Cardiac muscle cell (in vitro differentiated cells and primary cell): ENCODE data around the gene SLC9A9. TPM values are rescaled to one million over a fixed set of nuclear protein-coding genes. Genes with fewer than 3 reads are reported as not detected.

Experiments
- DNase-seq, 2 donors: peaks; one replicate each; pipeline versions ENCODE4 v3.0.0 to v3.0.0-alpha.2; 2010 to 2017; ENCODE audit warnings: low read depth in 1 of 2, low spot score in 1 of 2
- H3K27ac ChIP-seq: fragments of 200-600 bp; sonication (generic); 2 replicates; pipeline ENCODE4 v1.5.1; 2016
- H3K27me3 ChIP-seq: fragments of 200-600 bp; sonication (generic); 2 replicates; pipeline ENCODE4 v1.6.0; 2016; ENCODE audit warnings: control low read depth
- H3K36me3 ChIP-seq: fragments of 200-600 bp; sonication (generic); 2 replicates; pipeline ENCODE4 v1.5.1; 2016; ENCODE audit warnings: control low read depth
- H3K4me1 ChIP-seq: fragments of 200-600 bp; sonication (generic); 2 replicates; pipeline ENCODE4 v1.8.1; 2017; ENCODE audit warnings: low read depth, mild to moderate bottlenecking, mixed run types
- H3K4me3 ChIP-seq: fragments of 200-600 bp; sonication (generic); 2 replicates; pipeline ENCODE4 v1.5.1; 2016; ENCODE audit warnings: mild to moderate bottlenecking
- H3K9me3 ChIP-seq: fragments of 200-600 bp; sonication (generic); 2 replicates; pipeline ENCODE4 v1.5.1; 2017; ENCODE audit warnings: low read depth, mild to moderate bottlenecking, control low read depth
- polyA plus RNA-seq: library from polyadenylated mRNA; unstranded; fragments of >200 nt; fragmentation: Nextera tagmentation; extraction: Ambion mirVana; gene quantifications from 2 replicates; pipeline ENCODE4 v1.2.1, GENCODE V29; 2016
- total RNA-seq: library from RNA; depleted of rRNA; stranded (reverse); fragments of >200 nt; gene quantifications from 2 replicates; pipeline ENCODE4 v1.2.3, GENCODE V29; 2016
- TF ChIP-seq, protein P1 (sequence below): IDR thresholded peaks from 2 replicates; pipeline ENCODE4 v1.5.1; 2012; ENCODE audit warnings: low read depth, mild to moderate bottlenecking, low read length

SLC9A9 gene
- total and polyA plus RNA-seq, 2 experiments from 2014 or later: 0.73 to 1.5 TPM

DNA sequence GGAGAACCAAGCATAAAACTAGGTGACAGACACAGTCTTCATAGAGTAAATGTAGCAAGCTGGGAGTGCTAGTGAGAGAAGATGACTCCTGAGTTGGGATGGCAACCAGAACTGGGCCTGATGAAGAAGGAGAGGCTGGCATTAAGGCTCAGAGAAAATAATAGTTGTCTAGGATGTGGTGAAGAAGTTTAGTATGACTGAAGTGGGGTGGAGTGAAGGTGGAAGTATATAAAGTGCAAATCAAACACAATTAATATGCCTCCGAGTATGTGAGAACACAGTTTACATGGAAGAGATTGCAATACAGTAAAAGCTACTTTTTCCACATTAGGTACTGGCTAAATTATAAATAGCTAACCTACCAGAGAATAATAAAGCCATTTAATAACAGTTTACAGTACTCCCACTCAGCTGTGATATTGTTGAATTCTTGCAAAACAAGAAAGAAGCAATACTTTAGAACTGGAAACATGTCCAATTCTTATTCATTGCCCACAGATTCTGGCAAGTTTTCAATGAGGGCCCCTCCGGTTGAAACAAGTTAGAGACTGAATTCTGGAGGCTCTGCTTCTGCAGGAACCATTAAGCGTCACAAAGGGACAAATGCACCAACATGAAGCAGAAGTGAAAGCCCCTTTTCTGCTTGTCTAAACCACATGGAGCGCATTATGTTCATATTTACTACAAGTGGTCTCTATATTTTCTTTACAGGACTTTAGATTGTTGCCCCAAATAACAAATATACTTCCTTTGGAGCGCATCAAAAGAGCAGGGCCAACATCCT, 243.7 kb downstream of the SLC9A9 start:
- DNase-seq: no peak
- TF ChIP-seq, protein P1, sequence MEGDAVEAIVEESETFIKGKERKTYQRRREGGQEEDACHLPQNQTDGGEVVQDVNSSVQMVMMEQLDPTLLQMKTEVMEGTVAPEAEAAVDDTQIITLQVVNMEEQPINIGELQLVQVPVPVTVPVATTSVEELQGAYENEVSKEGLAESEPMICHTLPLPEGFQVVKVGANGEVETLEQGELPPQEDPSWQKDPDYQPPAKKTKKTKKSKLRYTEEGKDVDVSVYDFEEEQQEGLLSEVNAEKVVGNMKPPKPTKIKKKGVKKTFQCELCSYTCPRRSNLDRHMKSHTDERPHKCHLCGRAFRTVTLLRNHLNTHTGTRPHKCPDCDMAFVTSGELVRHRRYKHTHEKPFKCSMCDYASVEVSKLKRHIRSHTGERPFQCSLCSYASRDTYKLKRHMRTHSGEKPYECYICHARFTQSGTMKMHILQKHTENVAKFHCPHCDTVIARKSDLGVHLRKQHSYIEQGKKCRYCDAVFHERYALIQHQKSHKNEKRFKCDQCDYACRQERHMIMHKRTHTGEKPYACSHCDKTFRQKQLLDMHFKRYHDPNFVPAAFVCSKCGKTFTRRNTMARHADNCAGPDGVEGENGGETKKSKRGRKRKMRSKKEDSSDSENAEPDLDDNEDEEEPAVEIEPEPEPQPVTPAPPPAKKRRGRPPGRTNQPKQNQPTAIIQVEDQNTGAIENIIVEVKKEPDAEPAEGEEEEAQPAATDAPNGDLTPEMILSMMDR: no peak
- Histone ChIP-seq H3K27ac (no peak overlapping the region), H3K4me1 (peaks cover 4% of the 10 kb centered on the region), H3K4me3 (no peak overlapping the region), H3K9me3 (no peaks in the 10 kb centered on the region), H3K36me3 (no peaks in the 10 kb centered on the region), H3K27me3 (no peaks in the 10 kb centered on the region)

DNA sequence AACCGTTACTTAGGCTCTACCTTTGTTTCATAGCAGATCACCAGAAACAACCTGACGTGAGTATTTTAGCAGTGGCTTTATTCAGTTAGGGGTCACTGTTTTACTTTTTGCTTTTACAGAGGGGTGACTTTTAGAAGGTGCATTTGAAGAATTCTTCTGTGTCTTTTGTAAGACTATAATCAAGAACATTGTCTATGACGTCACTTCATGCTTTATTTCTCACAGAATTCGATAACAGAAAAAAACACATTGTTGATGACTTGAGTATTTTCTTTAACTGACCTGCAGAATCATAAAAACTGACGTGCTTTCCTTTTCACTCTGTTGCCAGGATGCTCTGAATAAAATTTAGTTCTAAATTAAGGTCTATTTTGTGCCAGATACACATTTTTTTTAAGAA, 244.5 kb downstream of the SLC9A9 start:
- TF ChIP-seq, protein P1: no peak

GRCh38 chr3:143601723-143602484, 246.4 kb downstream of the SLC9A9 start:
- TF ChIP-seq, protein P1: no peak
- Histone ChIP-seq H3K36me3 (no peaks in the 10 kb centered on the region), H3K27me3 (no peaks in the 10 kb centered on the region), H3K9me3 (no peaks in the 10 kb centered on the region), H3K4me1 (peaks cover 9% of the 10 kb centered on the region), H3K27ac (no peak overlapping the region), H3K4me3 (no peak overlapping the region)
- peak in 1 of 2 donors; percentile 71 for DNase-seq

More for the DNA sequence above, 244.5 kb downstream of the SLC9A9 start:
- H3K9me3 ChIP-seq: no peaks in the 10 kb centered on the region
- no peak overlapping the region for H3K4me3 ChIP-seq
- no peak overlapping the region for H3K27ac ChIP-seq
- no peaks in the 10 kb centered on the region for H3K36me3 ChIP-seq
- no peaks in the 10 kb centered on the region for H3K27me3 ChIP-seq
- H3K4me1 ChIP-seq: peaks cover 4% of the 10 kb centered on the region
- no peak for DNase-seq

DNA sequence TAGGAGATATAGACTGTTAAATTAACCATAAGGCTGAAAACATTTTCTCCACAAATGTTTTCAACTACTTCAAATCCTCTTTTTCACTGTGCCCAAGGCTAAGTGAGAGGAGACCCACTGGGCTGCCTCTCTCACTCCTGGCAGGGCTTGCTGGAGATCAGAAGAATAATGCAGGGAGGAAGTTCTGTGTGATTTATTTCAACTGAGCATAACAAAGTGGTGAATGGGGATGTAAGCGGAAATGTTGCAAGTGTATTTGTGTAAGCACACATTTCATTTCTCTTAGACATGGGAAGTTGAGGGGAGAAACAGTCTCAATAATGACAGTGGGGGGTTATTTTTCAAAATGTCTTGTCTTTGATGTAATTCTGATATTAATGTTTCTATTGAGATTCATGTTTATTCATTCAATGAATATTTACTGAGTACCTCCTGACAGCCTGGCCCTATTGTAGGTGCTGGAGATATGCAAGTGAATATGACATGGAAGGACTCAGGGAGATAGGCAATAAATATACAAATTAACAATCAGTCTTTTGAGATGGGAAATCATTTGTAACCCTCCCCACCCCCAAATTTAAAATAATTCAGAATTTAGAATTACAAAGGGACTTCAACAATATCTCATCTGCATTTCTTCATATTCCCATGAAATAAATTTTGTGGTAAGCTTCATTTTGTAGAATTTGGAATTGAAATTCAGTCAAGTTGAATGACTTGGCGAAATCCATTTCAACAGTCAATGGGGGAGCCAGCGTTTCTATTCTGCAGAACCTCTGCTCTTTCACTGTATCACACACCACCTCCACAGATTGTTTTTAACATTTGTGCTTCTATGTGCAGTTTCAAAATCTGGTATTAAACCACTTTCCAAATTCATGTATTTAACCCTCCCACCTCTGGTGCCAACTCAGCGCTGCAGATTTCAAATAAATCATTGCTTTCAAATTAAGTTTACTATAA, 247.2 kb downstream of the SLC9A9 start:
- Histone ChIP-seq H3K36me3 (no peaks in the 10 kb centered on the region), H3K4me3 (no peak overlapping the region), H3K27me3 (no peaks in the 10 kb centered on the region), H3K27ac (no peak overlapping the region), H3K9me3 (no peaks in the 10 kb centered on the region), H3K4me1 (peaks cover 9% of the 10 kb centered on the region)
- DNase-seq: peak in 1 of 2 donors; percentile 15
- TF ChIP-seq, protein P1: no peak
